Heart left ventricle (tissue), 13 donors: ENCODE data around the gene GRP.

ENCODE experiments used
- CTCF ChIP-seq, 12 donors: fragments of 200-600 bp; sonication (generic) in 4 of 12; IDR thresholded peaks; one replicate each; pipeline versions ENCODE4 v1.5.0 to v1.8.0; 2018 to 2022; ENCODE audit warnings: antibody characterized with exemption in 12 of 12, mild to moderate bottlenecking in 5 of 12
- POLR2A ChIP-seq, 2 donors: fragments of 450-650 bp; IDR thresholded peaks; one replicate each; pipeline ENCODE4 v1.6.1; 2017; ENCODE audit warnings: antibody characterized with exemption in 2 of 2, mild to moderate bottlenecking in 2 of 2, moderate library complexity in 2 of 2
- donor health status: ischemic (EF 13 %, LVEDD 7.1; RV severe dilation, severe dysfunction).
- donor health status: DM: no; HTN: yes; CAD: no.
- donor health status: DM: no; HTN: no; CAD: no.
- donor health status: ischemic (EF 25% LVEDD 6.9; RV normal size, moderate dysfunction).
- donor health status: ischemic (EF 25% LVEDD 5.7; RV mildly dilated, moderate dysfunction).
- donor health status: ischemic (EF 35%, LVEDD 5.7; RV mildly dilated, moderate dysfunction).
- donor health status: nonischemic (EF 11% LVEDD 7.7; RV severe dilation, severe dysfunction).
- donor health status: DM: yes; HTN: yes; CAD: no.
- donor health status: PGD.
- donor health status: ischemic (EF 29% LVEDD 5.4; RV normal size, mild dysfunction).
- donor health status: nonischemic (EF 23%, LVEDD 6.1; RV moderate dilation, normal function).

- TF ChIP-seq POLR2A (IDR thresholded peaks at IDR 0.05) (no peak), CTCF (IDR thresholded peaks at IDR 0.05) (no peak)
Measured at GRCh38 chr18:59207506-59207905, 12.5 kb upstream of the GRP start.
